Measurements from ENCODE around the gene CXCL5.

Gene CXCL5

DNA sequence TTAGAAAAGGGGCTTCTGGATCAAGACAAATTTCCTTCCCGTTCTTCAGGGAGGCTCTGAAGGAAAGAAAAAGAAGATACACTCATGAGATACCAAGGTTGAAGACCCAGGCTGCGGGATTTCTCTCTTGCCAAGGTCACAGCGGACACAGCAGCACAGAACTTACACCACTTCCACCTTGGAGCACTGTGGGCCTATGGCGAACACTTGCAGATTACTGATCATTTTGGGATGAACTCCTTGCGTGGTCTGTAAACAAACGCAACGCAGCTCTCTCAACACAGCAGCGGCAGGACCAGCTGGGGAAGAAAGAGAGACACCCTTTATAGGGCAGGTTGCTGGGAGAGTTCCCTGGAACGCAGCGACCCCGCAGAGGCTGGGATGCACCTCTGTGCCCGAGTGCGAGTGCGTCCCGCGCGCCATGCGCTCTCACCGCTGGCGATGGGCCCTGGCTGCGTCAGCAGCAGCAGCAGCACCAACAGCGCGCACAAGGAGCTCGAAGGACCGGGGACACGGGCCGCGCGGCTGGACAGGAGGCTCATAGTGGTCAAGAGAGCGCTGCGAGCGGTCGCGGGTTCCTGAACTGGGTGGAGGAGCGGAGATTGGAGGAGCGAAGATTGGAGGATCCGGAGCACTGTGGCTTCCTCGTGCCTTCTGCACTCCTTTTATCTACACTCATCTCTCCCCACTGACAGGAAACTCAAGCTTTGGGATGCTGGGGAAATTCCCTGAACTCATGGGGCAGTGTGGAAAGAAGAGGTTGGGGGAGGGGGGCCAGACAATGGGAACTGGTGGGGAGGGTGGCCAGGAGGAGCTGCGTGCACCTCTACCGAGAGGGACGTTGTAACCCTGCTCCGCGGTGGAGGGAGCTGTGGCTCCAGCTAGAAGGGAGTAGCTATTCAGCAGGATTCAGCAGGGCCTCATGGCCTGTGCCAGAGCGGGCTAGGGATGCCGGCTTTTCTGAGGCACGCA lies at the start of gene CXCL5:
CXCL5 (minus strand) TSS at position 638 of the 972 bp plus-strand sequence; CDS start at position 542, 96 bp downstream.
- Histone ChIP-seq H3K27ac (no peak within 1 kb of the TSS), H3K36me3 (ENCODE audit: insufficient read depth, low read length) (no peaks in the 10 kb centered on the region), H3K4me3 (no peak within 1 kb of the TSS), H3K9me3 (ENCODE audit: low read depth, low read length) (no peaks in the 10 kb centered on the region), H3K9ac (ENCODE audit: insufficient read length) (no peak within 1 kb of the TSS)
- TF ChIP-seq EZH2 (IDR thresholded peaks at IDR 0.05), result no peak
- no peak for TF ChIP-seq FOXP2 (optimal IDR thresholded peaks at IDR 0.05; ENCODE audit: control extremely low read depth, extremely low read length, insufficient read depth)
- no peak for TF ChIP-seq POLR2AphosphoS5 (IDR thresholded peaks at IDR 0.05; ENCODE audit: borderline replicate concordance, low read depth, low read length)
- DNase-seq (ENCODE audit: low read depth, low spot score), result no peak

- Histone ChIP-seq H3K36me3 (ENCODE audit: insufficient read depth, low read length) (no peaks in the 10 kb centered on the region), H3K9me3 (ENCODE audit: low read depth, low read length) (no peaks in the 10 kb centered on the region; the same call in 1 of the 2 replicates), H3K4me3 (no peak overlapping the region), H3K9ac (ENCODE audit: insufficient read length) (no peak overlapping the region), H3K27ac (no peak overlapping the region)
- no peak for DNase-seq (ENCODE audit: low read depth, low spot score)
- no peak for TF ChIP-seq FOXP2 (optimal IDR thresholded peaks at IDR 0.05; ENCODE audit: control extremely low read depth, extremely low read length, insufficient read depth)
- TF ChIP-seq EZH2 (IDR thresholded peaks at IDR 0.05), result no peak
- no peak for TF ChIP-seq POLR2AphosphoS5 (IDR thresholded peaks at IDR 0.05; ENCODE audit: borderline replicate concordance, low read depth, low read length)
These were observed 48.7 kb upstream of the CXCL5 start for GRCh38 chr4:74047152-74047551.

GRCh38 chr4:74045772-74046171 lies 47.3 kb upstream of the CXCL5 start:
- H3K9me3 ChIP-seq (ENCODE audit: low read depth, low read length), result no peaks in the 10 kb centered on the region; the same call in 1 of the 2 replicates
- DNase-seq (ENCODE audit: low read depth, low spot score), result no peak
- TF ChIP-seq POLR2AphosphoS5 (IDR thresholded peaks at IDR 0.05; ENCODE audit: borderline replicate concordance, low read depth, low read length), result no peak
- TF ChIP-seq EZH2 (IDR thresholded peaks at IDR 0.05), result no peak
- TF ChIP-seq FOXP2 (optimal IDR thresholded peaks at IDR 0.05; ENCODE audit: control extremely low read depth, extremely low read length, insufficient read depth), result no peak
- H3K9ac ChIP-seq (ENCODE audit: insufficient read length), result no peak overlapping the region
- H3K27ac ChIP-seq, result no peak overlapping the region
- H3K36me3 ChIP-seq (ENCODE audit: insufficient read depth, low read length), result no peaks in the 10 kb centered on the region
- H3K4me3 ChIP-seq, result no peak overlapping the region

DNA sequence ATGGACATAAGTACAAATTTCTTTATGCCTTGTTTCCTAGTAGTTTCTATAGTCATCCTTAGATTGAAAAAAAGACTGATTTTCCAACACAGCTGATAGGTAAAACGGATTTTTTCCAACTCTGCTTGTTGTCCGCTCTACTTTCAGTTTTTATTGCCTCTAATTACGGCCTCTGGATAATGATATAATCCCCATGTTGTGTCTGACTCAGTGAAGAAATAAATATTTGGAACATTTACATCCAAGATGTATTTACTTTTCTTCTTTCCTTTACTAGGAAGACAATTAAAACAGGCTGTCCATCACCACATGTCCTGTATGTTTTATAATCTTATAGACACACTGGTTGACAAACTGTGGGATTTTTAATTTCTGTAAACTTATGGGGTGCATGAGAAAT lies 46.8 kb upstream of the CXCL5 start:
- no peak for DNase-seq (ENCODE audit: low read depth, low spot score)
- Histone ChIP-seq H3K9me3 (ENCODE audit: low read depth, low read length) (no peaks in the 10 kb centered on the region; the same call in 1 of the 2 replicates), H3K9ac (ENCODE audit: insufficient read length) (no peak overlapping the region), H3K4me3 (no peak overlapping the region), H3K36me3 (ENCODE audit: insufficient read depth, low read length) (no peaks in the 10 kb centered on the region), H3K27ac (no peak overlapping the region)
- TF ChIP-seq EZH2 (IDR thresholded peaks at IDR 0.05), result no peak
- TF ChIP-seq POLR2AphosphoS5 (IDR thresholded peaks at IDR 0.05; ENCODE audit: borderline replicate concordance, low read depth, low read length), result no peak

- H3K36me3 ChIP-seq (ENCODE audit: insufficient read depth, low read length), result no peaks in the 10 kb centered on the region
- no peak overlapping the region for H3K9ac ChIP-seq (ENCODE audit: insufficient read length)
- no peaks in the 10 kb centered on the region; the same call in 1 of the 2 replicates for H3K9me3 ChIP-seq (ENCODE audit: low read depth, low read length)
- no peak for TF ChIP-seq EZH2 (IDR thresholded peaks at IDR 0.05)
- TF ChIP-seq FOXP2 (optimal IDR thresholded peaks at IDR 0.05; ENCODE audit: control extremely low read depth, extremely low read length, insufficient read depth), result no peak
- TF ChIP-seq POLR2AphosphoS5 (IDR thresholded peaks at IDR 0.05; ENCODE audit: borderline replicate concordance, low read depth, low read length), result no peak
- DNase-seq (ENCODE audit: low read depth, low spot score), result no peak
- no peak overlapping the region for H3K4me3 ChIP-seq
- no peak overlapping the region for H3K27ac ChIP-seq
These were observed 46.2 kb upstream of the CXCL5 start for GRCh38 chr4:74044677-74045076.

- Histone ChIP-seq H3K27ac (no peak overlapping the region), H3K9ac (ENCODE audit: insufficient read length) (no peak overlapping the region), H3K36me3 (ENCODE audit: insufficient read depth, low read length) (no peaks in the 10 kb centered on the region), H3K9me3 (ENCODE audit: low read depth, low read length) (no peaks in the 10 kb centered on the region; the same call in 1 of the 2 replicates), H3K4me3 (no peak overlapping the region)
- no peak for DNase-seq (ENCODE audit: low read depth, low spot score)
- TF ChIP-seq POLR2AphosphoS5 (IDR thresholded peaks at IDR 0.05; ENCODE audit: borderline replicate concordance, low read depth, low read length) (no peak), FOXP2 (optimal IDR thresholded peaks at IDR 0.05; ENCODE audit: control extremely low read depth, extremely low read length, insufficient read depth) (no peak), EZH2 (IDR thresholded peaks at IDR 0.05) (no peak)
These were observed 44.2 kb upstream of the CXCL5 start for GRCh38 chr4:74042681-74043080.

GRCh38 chr4:74041418-74041817 lies 42.9 kb upstream of the CXCL5 start:
- no peaks in the 10 kb centered on the region for H3K36me3 ChIP-seq (ENCODE audit: insufficient read depth, low read length)
- H3K4me3 ChIP-seq, result no peak overlapping the region
- H3K27ac ChIP-seq, result no peak overlapping the region
- no peaks in the 10 kb centered on the region for H3K9me3 ChIP-seq (ENCODE audit: low read depth, low read length)
- DNase-seq (ENCODE audit: low read depth, low spot score), result no peak
- TF ChIP-seq POLR2AphosphoS5 (IDR thresholded peaks at IDR 0.05; ENCODE audit: borderline replicate concordance, low read depth, low read length) (no peak), FOXP2 (optimal IDR thresholded peaks at IDR 0.05; ENCODE audit: control extremely low read depth, extremely low read length, insufficient read depth) (no peak), EZH2 (IDR thresholded peaks at IDR 0.05) (no peak)
- H3K9ac ChIP-seq (ENCODE audit: insufficient read length), result no peak overlapping the region

DNA sequence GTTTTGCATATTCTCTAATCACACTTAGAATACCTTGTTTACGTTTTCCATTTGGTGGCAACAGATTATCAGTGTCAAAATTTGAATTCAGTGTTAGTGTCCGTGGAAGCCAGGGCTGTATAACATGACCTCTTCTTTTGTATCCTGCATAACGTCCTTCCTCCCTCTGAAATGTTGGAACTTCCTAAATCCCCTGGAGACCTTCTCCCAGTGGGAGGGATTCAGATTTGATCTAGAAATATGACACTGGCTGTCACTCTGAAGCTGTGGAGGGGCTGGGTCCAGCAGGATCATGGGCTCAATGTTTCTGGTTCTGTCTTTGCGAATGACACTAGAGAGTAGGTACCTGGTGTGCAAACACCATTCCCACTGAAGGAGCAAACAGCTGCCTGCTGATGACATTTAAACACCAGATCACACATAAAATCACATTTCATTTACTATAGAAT lies 40.9 kb upstream of the CXCL5 start:
- Histone ChIP-seq H3K9ac (ENCODE audit: insufficient read length) (peak overlapping the region; percentile 76), H3K9me3 (ENCODE audit: low read depth, low read length) (no peaks in the 10 kb centered on the region)
- no peak for DNase-seq (ENCODE audit: low read depth, low spot score)

More for the DNA sequence above, 40.9 kb upstream of the CXCL5 start:
- H3K4me3 ChIP-seq, result peak overlapping the region; percentile 77
- H3K36me3 ChIP-seq (ENCODE audit: insufficient read depth, low read length), result no peaks in the 10 kb centered on the region
- H3K27ac ChIP-seq, result no peak overlapping the region
- TF ChIP-seq FOXP2 (optimal IDR thresholded peaks at IDR 0.05; ENCODE audit: control extremely low read depth, extremely low read length, insufficient read depth), result no peak
